ENCODE results near the gene PLPP4. TPM values are rescaled to one million over a fixed set of nuclear protein-coding genes. Genes with fewer than 3 reads are reported as not detected.

The PLPP4 gene
- total RNA-seq, 1 experiment from 2014 or later = not detected

DNA sequence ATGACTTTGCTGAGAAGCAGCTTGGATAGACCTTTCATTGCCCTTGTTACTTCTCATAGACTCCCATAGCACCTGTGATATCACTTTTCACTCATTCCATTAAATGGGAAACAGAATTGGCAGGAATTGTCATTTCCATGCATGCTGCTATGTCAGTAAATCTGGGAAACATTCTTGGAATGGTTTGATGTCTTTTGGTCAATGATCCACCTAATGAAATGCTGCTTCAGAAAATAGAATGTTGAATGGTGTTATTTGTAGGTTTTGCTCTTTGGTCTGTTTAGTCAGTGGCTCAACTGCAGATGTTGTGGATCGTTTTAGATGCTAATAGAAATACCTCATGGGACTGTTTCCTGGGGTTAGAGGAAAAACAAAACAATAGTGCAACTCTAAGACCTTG is 127.8 kb downstream of the PLPP4 start:
- DNase-seq (ENCODE audit: low spot score) = no peak

DNA sequence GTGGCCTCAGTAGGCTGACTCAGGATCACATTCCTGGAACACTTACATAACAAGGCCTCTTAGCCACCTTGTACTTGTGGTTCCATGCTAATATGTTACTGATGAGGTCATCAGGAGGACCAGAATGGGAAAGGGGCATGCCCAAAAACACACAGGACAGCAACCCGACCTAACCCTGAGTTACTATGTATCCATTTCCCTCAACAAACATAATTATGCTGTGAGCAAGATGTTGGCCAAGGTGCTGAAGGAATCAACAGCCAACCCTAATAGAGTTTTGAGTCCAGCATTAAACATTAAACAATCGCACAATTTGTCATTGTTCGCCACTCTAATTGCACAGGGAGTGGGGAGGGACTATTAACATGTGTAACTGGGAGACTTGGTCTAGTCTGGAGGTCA is 129.4 kb downstream of the PLPP4 start:
- H3K36me3 ChIP-seq (ENCODE audit: insufficient read depth, low read length, poor library complexity, severe bottlenecking) = no peaks in the 10 kb centered on the region
- intact Hi-C loops (cut with micrococcal nuclease; ENCODE audit: unreplicated experiment) = no loop called here
- BruUV-seq (replicated peaks) = no TSS peak
- CTCF ChIA-PET = no interaction called here
- H3K4me3 ChIP-seq (ENCODE audit: low read depth, low read length, poor library complexity, severe bottlenecking) = no peak overlapping the region
- H3K4me1 ChIP-seq (ENCODE audit: insufficient read depth, low read length, poor library complexity, severe bottlenecking) = no peaks in the 10 kb centered on the region
- TF ChIP-seq, protein P1, sequence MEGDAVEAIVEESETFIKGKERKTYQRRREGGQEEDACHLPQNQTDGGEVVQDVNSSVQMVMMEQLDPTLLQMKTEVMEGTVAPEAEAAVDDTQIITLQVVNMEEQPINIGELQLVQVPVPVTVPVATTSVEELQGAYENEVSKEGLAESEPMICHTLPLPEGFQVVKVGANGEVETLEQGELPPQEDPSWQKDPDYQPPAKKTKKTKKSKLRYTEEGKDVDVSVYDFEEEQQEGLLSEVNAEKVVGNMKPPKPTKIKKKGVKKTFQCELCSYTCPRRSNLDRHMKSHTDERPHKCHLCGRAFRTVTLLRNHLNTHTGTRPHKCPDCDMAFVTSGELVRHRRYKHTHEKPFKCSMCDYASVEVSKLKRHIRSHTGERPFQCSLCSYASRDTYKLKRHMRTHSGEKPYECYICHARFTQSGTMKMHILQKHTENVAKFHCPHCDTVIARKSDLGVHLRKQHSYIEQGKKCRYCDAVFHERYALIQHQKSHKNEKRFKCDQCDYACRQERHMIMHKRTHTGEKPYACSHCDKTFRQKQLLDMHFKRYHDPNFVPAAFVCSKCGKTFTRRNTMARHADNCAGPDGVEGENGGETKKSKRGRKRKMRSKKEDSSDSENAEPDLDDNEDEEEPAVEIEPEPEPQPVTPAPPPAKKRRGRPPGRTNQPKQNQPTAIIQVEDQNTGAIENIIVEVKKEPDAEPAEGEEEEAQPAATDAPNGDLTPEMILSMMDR (conservative IDR thresholded peaks at IDR 0.05; ENCODE audit: low read depth, low read length) = no peak
- POLR2A ChIA-PET (ENCODE audit: low non-redundant PET) = no interaction called here
- no peak overlapping the region for H3K27ac ChIP-seq (ENCODE audit: low read depth, low read length, poor library complexity, severe bottlenecking)
- H3K9me3 ChIP-seq (ENCODE audit: low read depth, low read length, poor library complexity, severe bottlenecking) = no peaks in the 10 kb centered on the region
- no peak for DNase-seq (ENCODE audit: low spot score)
- H3K27me3 ChIP-seq (replicated peaks; ENCODE audit: insufficient read depth, low read depth, low read length, poor library complexity) = peaks cover 36% of the 10 kb centered on the region

More for the DNA sequence above, 127.8 kb downstream of the PLPP4 start:
- ChIA-PET CTCF (no interaction called here), POLR2A (ENCODE audit: low non-redundant PET) (no interaction called here)
- Histone ChIP-seq H3K4me3 (ENCODE audit: low read depth, low read length, poor library complexity, severe bottlenecking) (no peak overlapping the region), H3K4me1 (ENCODE audit: insufficient read depth, low read length, poor library complexity, severe bottlenecking) (no peaks in the 10 kb centered on the region), H3K36me3 (ENCODE audit: insufficient read depth, low read length, poor library complexity, severe bottlenecking) (no peaks in the 10 kb centered on the region), H3K9me3 (ENCODE audit: low read depth, low read length, poor library complexity, severe bottlenecking) (no peaks in the 10 kb centered on the region), H3K27me3 (replicated peaks; ENCODE audit: insufficient read depth, low read depth, low read length, poor library complexity) (peaks cover 33% of the 10 kb centered on the region), H3K27ac (ENCODE audit: low read depth, low read length, poor library complexity, severe bottlenecking) (no peak overlapping the region)
- no peak for TF ChIP-seq EZH2 (IDR thresholded peaks at IDR 0.05; ENCODE audit: borderline replicate concordance, low read depth, low read length, poor library complexity, severe bottlenecking)
- TF ChIP-seq, protein P1 (conservative IDR thresholded peaks at IDR 0.05; ENCODE audit: low read depth, low read length) = no peak
- no TSS peak for BruUV-seq (replicated peaks)
- intact Hi-C loops (cut with micrococcal nuclease; ENCODE audit: unreplicated experiment) = no loop called here

- TF ChIP-seq, protein P1 (conservative IDR thresholded peaks at IDR 0.05; ENCODE audit: low read depth, low read length) = no peak
- no peak for TF ChIP-seq EZH2 (IDR thresholded peaks at IDR 0.05; ENCODE audit: borderline replicate concordance, low read depth, low read length, poor library complexity, severe bottlenecking)
- Histone ChIP-seq H3K4me1 (ENCODE audit: insufficient read depth, low read length, poor library complexity, severe bottlenecking) (no peaks in the 10 kb centered on the region), H3K27me3 (replicated peaks; ENCODE audit: insufficient read depth, low read depth, low read length, poor library complexity) (peaks cover 36% of the 10 kb centered on the region), H3K9me3 (ENCODE audit: low read depth, low read length, poor library complexity, severe bottlenecking) (no peaks in the 10 kb centered on the region), H3K36me3 (ENCODE audit: insufficient read depth, low read length, poor library complexity, severe bottlenecking) (no peaks in the 10 kb centered on the region), H3K27ac (ENCODE audit: low read depth, low read length, poor library complexity, severe bottlenecking) (no peak overlapping the region), H3K4me3 (ENCODE audit: low read depth, low read length, poor library complexity, severe bottlenecking) (no peak overlapping the region)
- intact Hi-C loops (cut with micrococcal nuclease; ENCODE audit: unreplicated experiment) = no loop called here
- ChIA-PET CTCF (no interaction called here), POLR2A (ENCODE audit: low non-redundant PET) (no interaction called here)
- no peak for DNase-seq (ENCODE audit: low spot score)
- BruUV-seq (replicated peaks) = no TSS peak
Observed at GRCh38 chr10:120587061-120587460, 130.0 kb downstream of the PLPP4 start.
